Ovary (tissue), 9 donors: ENCODE results near the gene VPS29. TPM values are rescaled to one million over a fixed set of nuclear protein-coding genes. Genes with fewer than 3 reads are reported as not detected.
"Not testable (repeated sequence)": the region's sequence is repeated elsewhere in the genome, so short reads cannot be mapped to it uniquely, and the experiment has no call there.

Experiments used
- DNase-seq, 5 donors: peaks; one replicate each; pipeline ENCODE4 v3.0.0-alpha.2; 2019 to 2020
- H3K27ac ChIP-seq, 2 donors: fragments of 200-600 bp; one replicate each; pipeline versions ENCODE4 v1.5.1 to v1.8.0; 2019 to 2022
- H3K27me3 ChIP-seq: fragments of 200-600 bp; one replicate; pipeline ENCODE4 v1.8.0; 2022
- H3K36me3 ChIP-seq: fragments of 200-600 bp; sonication (generic); one replicate; pipeline ENCODE4 v1.5.1; 2019
- H3K4me1 ChIP-seq: one replicate; pipeline ENCODE4 v1.8.1; 2013; ENCODE audit warnings: mild to moderate bottlenecking, moderate library complexity; ENCODE audit not compliant: insufficient read depth
- H3K4me3 ChIP-seq: fragments of 200-600 bp; sonication (generic); one replicate; pipeline ENCODE4 v1.5.1; 2017
- H3K9me3 ChIP-seq, 2 donors: fragments of 200-600 bp in 1 of 2; sonication (generic) in 1 of 2; one replicate each; pipeline versions ENCODE4 v1.5.1 to v1.8.1; 2013 to 2019; ENCODE audit warnings: mild to moderate bottlenecking in 1 of 2, moderate library complexity in 1 of 2
- CTCF ChIP-seq, 3 donors: fragments of 450-650 bp in 2 of 3; fragments of 200-600 bp in 1 of 3; IDR thresholded peaks; one replicate each; pipeline versions ENCODE4 v1.5.1 to v1.8.0; 2016 to 2022; ENCODE audit warnings: antibody characterized with exemption in 3 of 3, mild to moderate bottlenecking in 1 of 3
- EP300 ChIP-seq: sonication (generic); formaldehyde crosslinking; IDR thresholded peaks from one replicate; pipeline ENCODE4 v1.6.1; 2017; ENCODE audit warnings: antibody characterized with exemption
- POLR2A ChIP-seq: fragments of 450-650 bp; IDR thresholded peaks from one replicate; pipeline ENCODE4 v1.6.1; 2017; ENCODE audit warnings: antibody characterized with exemption, mild to moderate bottlenecking, moderate library complexity
- WGBS, 3 donors: extraction: QIAGEN DNeasy Blood & Tissue Kit in 1 of 3; methylation state at CpG; one replicate each; pipeline versions ENCODE4 v1.1.5 to v1.1.7; 2013 to 2017; 5-methylcytosine and 5-hydroxymethylcytosine counted together
- intact Hi-C, 4 donors: fragments of 100-400 bp; cut with DNase I; formaldehyde crosslinking; loops; one replicate each; pipeline versions ENCODE4 v1.11.0 to v1.15.1; 2022 to 2023
- polyA plus RNA-seq, 2 donors: library from polyadenylated mRNA; stranded (reverse); fragments of 200-250 nt in 1 of 2; fragments of 350-450 nt in 1 of 2; fragmentation: Illumina TruSeq in 1 of 2; extraction: RNeasy Lipid Tissue Mini Kit (QIAGEN cat#74804) in 1 of 2; gene quantifications; one replicate each; pipeline ENCODE4 v1.2.3, GENCODE V29; 2013 to 2014
- total RNA-seq, 7 donors: library from RNA; depleted of rRNA in 2 of 7; stranded (reverse); fragments of >200 nt in 2 of 7; fragmentation: NEBNext Ultra II Directional in 3 of 7; extraction: Animal tissue kit (Norgen Biotek cat#: 25700) in 3 of 7; gene quantifications; one replicate each; pipeline versions ENCODE4 v1.1.0 to v1.2.4, GENCODE V29; 2016 to 2023
- donor health status: DM: no; HTN: no; CAD: no; lungs with moderate emphysema.
- donor health status: DM: no; HTN: no; CAD: no.
- donor health status: Bipolar disorder and iron deficiency.
- donor health status: DM: yes; HTN: yes; CAD: no.
- donor health status: DM: no; HTN: no; CAD: no.
- donor health status: DM: yes; HTN: yes; CAD: no.

Gene VPS29
- total and polyA plus RNA-seq, 9 donors: 51.3 to 134 (median 82.8) TPM

GRCh38 chr12:110531741-110532333 lies 29.9 kb upstream of the VPS29 start:
- intact Hi-C loops: no loop called here
- no peaks in the 10 kb centered on the region for H3K36me3 ChIP-seq
- WGBS, 3 donors: 17 to 21% (median 17%) methylated on average over 2 of the region's 2 CpGs
- H3K4me3 ChIP-seq: no peak overlapping the region
- H3K27me3 ChIP-seq: no peaks in the 10 kb centered on the region
- DNase-seq: no peak
- H3K27ac ChIP-seq: no peak overlapping the region
- peaks cover 6% of the 10 kb centered on the region for H3K4me1 ChIP-seq
- no peaks in the 10 kb centered on the region for H3K9me3 ChIP-seq
- no peak for TF ChIP-seq EP300
- TF ChIP-seq POLR2A: no peak
- TF ChIP-seq CTCF (IDR thresholded peaks at IDR 0.05): no peak

- no peak for DNase-seq
- Histone ChIP-seq H3K4me1 (peaks cover 6% of the 10 kb centered on the region), H3K27me3 (no peaks in the 10 kb centered on the region), H3K36me3 (no peaks in the 10 kb centered on the region), H3K4me3 (no peak overlapping the region), H3K27ac (no peak overlapping the region), H3K9me3 (no peaks in the 10 kb centered on the region)
- TF ChIP-seq EP300 (no peak), CTCF (IDR thresholded peaks at IDR 0.05) (no peak), POLR2A (no peak)
- 70 to 82% (median 79%) methylated on average over 2 of the region's 2 CpGs for WGBS, 3 donors
- intact Hi-C loops: no loop called here
Observed at GRCh38 chr12:110530511-110530910, 28.6 kb upstream of the VPS29 start.

- DNase-seq: no peak
- WGBS, 3 donors: 91 to 96% (median 92%) methylated on average over 6 of the region's 6 CpGs
- intact Hi-C loops: no loop called here
Observed at GRCh38 chr12:110528277-110528839, 26.4 kb upstream of the VPS29 start.

GRCh38 chr12:110520876-110521712 lies 19.2 kb upstream of the VPS29 start:
- intact Hi-C loops, H3K4me1 ChIP-seq, DNase-seq, H3K36me3 ChIP-seq, H3K27ac ChIP-seq, H3K27me3 ChIP-seq, H3K9me3 ChIP-seq, H3K4me3 ChIP-seq: not testable (repeated sequence)
- 87 to 95% (median 88%) methylated on average over 11 of the region's 11 CpGs for WGBS, 3 donors

More at GRCh38 chr12:110528277-110528839, 26.4 kb upstream of the VPS29 start:
- no peak overlapping the region for H3K27ac ChIP-seq
- no peaks in the 10 kb centered on the region for H3K9me3 ChIP-seq
- H3K27me3 ChIP-seq: no peaks in the 10 kb centered on the region
- no peaks in the 10 kb centered on the region for H3K36me3 ChIP-seq
- no peak overlapping the region for H3K4me3 ChIP-seq
- H3K4me1 ChIP-seq: peaks cover 3% of the 10 kb centered on the region
- no peak for TF ChIP-seq CTCF (IDR thresholded peaks at IDR 0.05)
- no peak for TF ChIP-seq EP300
- TF ChIP-seq POLR2A: no peak

- intact Hi-C loops, H3K4me1 ChIP-seq, H3K27me3 ChIP-seq, H3K4me3 ChIP-seq, H3K9me3 ChIP-seq, DNase-seq, H3K27ac ChIP-seq, H3K36me3 ChIP-seq: not testable (repeated sequence)
- 91 to 95% (median 92%) methylated on average over 8 of the region's 8 CpGs for WGBS, 3 donors
Observed at GRCh38 chr12:110518014-110518413, 16.1 kb upstream of the VPS29 start.
